Measurements from ENCODE around the gene ERH.

The ERH gene

GRCh38 chr14:69337984-69338383 is 60.1 kb downstream of the ERH start:
- no peak for DNase-seq
- Histone ChIP-seq H3K9me3 (ENCODE audit: severe bottlenecking) (no peaks in the 10 kb centered on the region), H3K4me3 (ENCODE audit: low read depth, low read length) (no peak overlapping the region), H3K36me3 (no peaks in the 10 kb centered on the region), H3K27ac (no peak overlapping the region), H3K27me3 (ENCODE audit: insufficient read depth, low read depth, severe bottlenecking) (no peaks in the 10 kb centered on the region)
- TF ChIP-seq CTCF (IDR thresholded peaks at IDR 0.05; ENCODE audit: low read depth, low read length), result no peak

GRCh38 chr14:69335371-69335771 is 62.7 kb downstream of the ERH start:
- Histone ChIP-seq H3K36me3 (no peaks in the 10 kb centered on the region), H3K27ac (no peak overlapping the region), H3K9me3 (ENCODE audit: severe bottlenecking) (no peaks in the 10 kb centered on the region), H3K4me3 (ENCODE audit: low read depth, low read length) (no peak overlapping the region), H3K27me3 (ENCODE audit: insufficient read depth, low read depth, severe bottlenecking) (no peaks in the 10 kb centered on the region)
- no peak for TF ChIP-seq CTCF (IDR thresholded peaks at IDR 0.05; ENCODE audit: low read depth, low read length)
- DNase-seq, result no peak

GRCh38 chr14:69334576-69334975 is 63.5 kb downstream of the ERH start:
- no peak for TF ChIP-seq CTCF (IDR thresholded peaks at IDR 0.05; ENCODE audit: low read depth, low read length)
- no peak for DNase-seq
- H3K4me3 ChIP-seq (ENCODE audit: low read depth, low read length), result no peak overlapping the region

GRCh38 chr14:69333791-69334337 is 64.2 kb downstream of the ERH start:
- no peak for DNase-seq
- Histone ChIP-seq H3K27me3 (ENCODE audit: insufficient read depth, low read depth, severe bottlenecking) (no peaks in the 10 kb centered on the region), H3K36me3 (no peaks in the 10 kb centered on the region), H3K27ac (no peak overlapping the region), H3K4me3 (ENCODE audit: low read depth, low read length) (no peak overlapping the region), H3K9me3 (ENCODE audit: severe bottlenecking) (no peaks in the 10 kb centered on the region)
- no peak for TF ChIP-seq CTCF (IDR thresholded peaks at IDR 0.05; ENCODE audit: low read depth, low read length)

More at GRCh38 chr14:69334576-69334975, 63.5 kb downstream of the ERH start:
- H3K9me3 ChIP-seq (ENCODE audit: severe bottlenecking), result no peaks in the 10 kb centered on the region
- no peak overlapping the region for H3K27ac ChIP-seq
- no peaks in the 10 kb centered on the region for H3K36me3 ChIP-seq
- no peaks in the 10 kb centered on the region for H3K27me3 ChIP-seq (ENCODE audit: insufficient read depth, low read depth, severe bottlenecking)

- DNase-seq, result no peak
- no peaks in the 10 kb centered on the region for H3K36me3 ChIP-seq
- H3K9me3 ChIP-seq (ENCODE audit: severe bottlenecking), result no peaks in the 10 kb centered on the region
- TF ChIP-seq CTCF (IDR thresholded peaks at IDR 0.05; ENCODE audit: low read depth, low read length), result no peak
- H3K27me3 ChIP-seq (ENCODE audit: insufficient read depth, low read depth, severe bottlenecking), result no peaks in the 10 kb centered on the region
- no peak overlapping the region for H3K27ac ChIP-seq
- no peak overlapping the region for H3K4me3 ChIP-seq (ENCODE audit: low read depth, low read length)
Measured at GRCh38 chr14:69332782-69333395, 65.2 kb downstream of the ERH start.

- DNase-seq, result no peak
- no peaks in the 10 kb centered on the region for H3K27me3 ChIP-seq (ENCODE audit: insufficient read depth, low read depth, severe bottlenecking)
- no peaks in the 10 kb centered on the region for H3K9me3 ChIP-seq (ENCODE audit: severe bottlenecking)
- no peak overlapping the region for H3K27ac ChIP-seq
- no peak for TF ChIP-seq CTCF (IDR thresholded peaks at IDR 0.05; ENCODE audit: low read depth, low read length)
- H3K4me3 ChIP-seq (ENCODE audit: low read depth, low read length), result no peak overlapping the region
- H3K36me3 ChIP-seq, result no peaks in the 10 kb centered on the region
Measured at GRCh38 chr14:69331206-69331605, 66.9 kb downstream of the ERH start.
